Gastroesophageal sphincter (tissue), 3 donors: ENCODE data around the gene LHX5.

ENCODE experiments used
- POLR2A ChIP-seq, 2 donors: fragments of 450-650 bp; IDR thresholded peaks; one replicate each; pipeline ENCODE4 v1.6.1; 2017; ENCODE audit warnings: antibody characterized with exemption in 2 of 2, mild to moderate bottlenecking in 2 of 2, moderate library complexity in 1 of 2
- TF ChIP-seq, protein P1 (sequence below), 4 experiments: fragments of 200-600 bp in 2 of 4; fragments of 450-650 bp in 2 of 4; sonication (generic) in 1 of 4; IDR thresholded peaks; one replicate each; pipeline ENCODE4 v1.5.1; 2017 to 2019; ENCODE audit warnings: antibody characterized with exemption in 4 of 4, mild to moderate bottlenecking in 2 of 4, moderate library complexity in 2 of 4

DNA sequence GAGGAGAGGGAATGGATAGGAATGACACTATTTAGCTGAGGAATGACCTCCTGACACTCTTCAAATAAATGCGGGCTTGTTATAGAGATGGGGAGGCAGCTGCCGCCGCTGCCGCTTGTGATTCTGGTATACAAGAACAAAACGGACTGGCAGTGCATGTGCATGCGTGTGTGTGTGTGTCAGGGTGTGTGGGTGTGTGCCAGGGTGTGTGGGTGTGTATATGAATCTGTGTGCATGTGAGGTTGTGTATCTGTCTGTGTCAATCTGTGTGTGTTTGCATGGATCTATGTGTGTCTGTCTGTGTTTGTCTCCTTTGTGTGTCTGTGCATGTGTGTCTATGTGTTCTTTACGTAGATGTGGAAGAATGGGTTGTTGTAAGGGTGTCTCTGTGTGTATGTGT lies 26.0 kb upstream of the LHX5 start:
- no peak for TF ChIP-seq POLR2A (IDR thresholded peaks at IDR 0.05)
- TF ChIP-seq, protein P1, sequence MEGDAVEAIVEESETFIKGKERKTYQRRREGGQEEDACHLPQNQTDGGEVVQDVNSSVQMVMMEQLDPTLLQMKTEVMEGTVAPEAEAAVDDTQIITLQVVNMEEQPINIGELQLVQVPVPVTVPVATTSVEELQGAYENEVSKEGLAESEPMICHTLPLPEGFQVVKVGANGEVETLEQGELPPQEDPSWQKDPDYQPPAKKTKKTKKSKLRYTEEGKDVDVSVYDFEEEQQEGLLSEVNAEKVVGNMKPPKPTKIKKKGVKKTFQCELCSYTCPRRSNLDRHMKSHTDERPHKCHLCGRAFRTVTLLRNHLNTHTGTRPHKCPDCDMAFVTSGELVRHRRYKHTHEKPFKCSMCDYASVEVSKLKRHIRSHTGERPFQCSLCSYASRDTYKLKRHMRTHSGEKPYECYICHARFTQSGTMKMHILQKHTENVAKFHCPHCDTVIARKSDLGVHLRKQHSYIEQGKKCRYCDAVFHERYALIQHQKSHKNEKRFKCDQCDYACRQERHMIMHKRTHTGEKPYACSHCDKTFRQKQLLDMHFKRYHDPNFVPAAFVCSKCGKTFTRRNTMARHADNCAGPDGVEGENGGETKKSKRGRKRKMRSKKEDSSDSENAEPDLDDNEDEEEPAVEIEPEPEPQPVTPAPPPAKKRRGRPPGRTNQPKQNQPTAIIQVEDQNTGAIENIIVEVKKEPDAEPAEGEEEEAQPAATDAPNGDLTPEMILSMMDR (IDR thresholded peaks at IDR 0.05), result no peak
